K562 (cell line): ENCODE measurements around the gene ALPK1. TPM values are rescaled to one million over a fixed set of nuclear protein-coding genes. Genes with fewer than 3 reads are reported as not detected.

ENCODE experiments used
- ATAC-seq: fragments of 200-7000 bp; cut with Tn5 transposase; 3 replicates; pipeline ENCODE4 v1.9.1; 2020; ENCODE audit warnings: moderate library complexity
- BruUV-seq: library from RNA; stranded (reverse); fragments of 400-500 nt; replicated peaks from 2 replicates; lab custom pipeline; 2021; lab: Mats Ljungman, UMichigan
- CTCF ChIA-PET: fragments of 300-600 bp; formaldehyde crosslinking; extraction: SDS; loops from one replicate; lab custom pipeline; 2021; ENCODE audit warnings: low intra/inter-chr PET ratio; lab: Yijun Ruan, JAX
- POLR2A ChIA-PET: fragments of 300-600, 350-650 bp; sonication (Branson Sonifier 250); formaldehyde crosslinking; extraction: SDS; loops from one replicate; lab custom pipeline; 2021; ENCODE audit warnings: antibody characterized with exemption, inconsistent platforms; lab: Yijun Ruan, JAX
- DNase-seq, 4 experiments: peaks; one replicate each; pipeline versions ENCODE4 v3.0.0 to v3.0.0-alpha.2; 2011 to 2018; ENCODE audit warnings: low spot score in 3 of 4, mixed read lengths in 3 of 4; ENCODE audit errors: extremely low read depth in 1 of 4
- FAIRE-seq: peaks from 2 replicates; lab custom pipeline; 2011; peaks lifted over from hg19 to GRCh38; lab: Jason Lieb, UNC
- H2AFZ ChIP-seq: 2 replicates; pipeline ENCODE4 v1.6.0; 2011; ENCODE audit warnings: low read depth, low read length, control low read depth, inconsistent platforms
- H3K27ac ChIP-seq: fragments of 200-600 bp; 3 replicates; pipeline ENCODE4 v1.8.0; 2011; ENCODE audit warnings: low read depth, mild to moderate bottlenecking, control low read depth, inconsistent platforms, low read length, moderate library complexity, mixed read lengths; ENCODE audit errors: extremely low read depth
- H3K27me3 ChIP-seq, 2 experiments: fragments of 300-600 bp in 1 of 2; 2 replicates in 1 of 2; 3 replicates in 1 of 2; pipeline versions ENCODE4 v1.6.0 to v1.8.0; 2011; ENCODE audit warnings: inconsistent platforms in 2 of 2, low read length in 2 of 2, mild to moderate bottlenecking in 1 of 2, mixed read lengths in 1 of 2, moderate library complexity in 1 of 2; ENCODE audit not compliant: control insufficient read depth in 2 of 2, insufficient read depth in 2 of 2
- H3K36me3 ChIP-seq: fragments of 300-600 bp; 3 replicates; pipeline ENCODE4 v1.8.0; 2011; ENCODE audit warnings: mild to moderate bottlenecking, low read length, inconsistent platforms; ENCODE audit not compliant: control insufficient read depth, insufficient read depth
- H3K4me1 ChIP-seq, 2 experiments: fragments of 200-600 bp in 1 of 2; replicated peaks in 1 of 2; 2 replicates in 1 of 2; 3 replicates in 1 of 2; pipeline versions ENCODE4 v1.5.1 to v1.8.0; 2011; ENCODE audit warnings: inconsistent platforms in 2 of 2, low read length in 2 of 2, mild to moderate bottlenecking in 1 of 2, mixed read lengths in 1 of 2, moderate library complexity in 1 of 2; ENCODE audit not compliant: control insufficient read depth in 2 of 2, insufficient read depth in 2 of 2
- H3K4me2 ChIP-seq: 2 replicates; pipeline ENCODE4 v1.6.1; 2011; ENCODE audit warnings: low read length, control low read depth, inconsistent platforms, mixed read lengths; ENCODE audit not compliant: insufficient read depth
- H3K4me3 ChIP-seq: fragments of 200-600 bp; sonication (generic), shearing (Covaris generic); 2 replicates; pipeline ENCODE4 v1.5.1; 2016; ENCODE audit warnings: control low read depth, inconsistent platforms
- H3K79me2 ChIP-seq: fragments of 200-600 bp; 3 replicates; pipeline ENCODE4 v1.8.0; 2011; ENCODE audit warnings: low read length, inconsistent platforms; ENCODE audit not compliant: control insufficient read depth, insufficient read depth
- H3K9ac ChIP-seq, 2 experiments: 2 replicates each; pipeline versions ENCODE4 v1.6.0 to v1.6.1; 2011; ENCODE audit warnings: low read depth in 2 of 2, low read length in 2 of 2, control low read depth in 1 of 2, inconsistent platforms in 1 of 2, mild to moderate bottlenecking in 1 of 2, mixed read lengths in 1 of 2; ENCODE audit not compliant: insufficient read depth in 1 of 2
- H3K9me1 ChIP-seq: one replicate; pipeline ENCODE4 v1.6.0; 2011; ENCODE audit warnings: inconsistent platforms, mild to moderate bottlenecking, low read length, moderate library complexity; ENCODE audit not compliant: control insufficient read depth, insufficient read depth
- H3K9me3 ChIP-seq: replicated peaks from 2 replicates; pipeline ENCODE4 v1.5.1; 2011; ENCODE audit warnings: low read depth, low read length, inconsistent platforms; ENCODE audit not compliant: control insufficient read depth, insufficient read depth
- H4K20me1 ChIP-seq: replicated peaks from 2 replicates; pipeline ENCODE4 v1.6.1; 2011; ENCODE audit warnings: low read length, inconsistent platforms, mixed read lengths; ENCODE audit not compliant: control insufficient read depth, insufficient read depth
- EWSR1 ChIP-seq: fragments of 450-650 bp; IDR thresholded peaks from 2 replicates; pipeline ENCODE4 v1.6.1; 2018; ENCODE audit warnings: borderline replicate concordance, mild to moderate bottlenecking, low read depth, moderate library complexity; ENCODE audit not compliant: partially characterized antibody
- GABPA ChIP-seq: fragments of 200-800 bp; sonication (Bioruptor generic); conservative IDR thresholded peaks from 2 replicates; pipeline ENCODE4 v1.6.1; 2016; ENCODE audit warnings: low read depth, missing genetic modification characterization, missing compliant biosample characterization
- GATAD2A ChIP-seq: fragments of 450-650 bp; IDR thresholded peaks from 2 replicates; pipeline ENCODE4 v1.6.1; 2017
- HDAC1 ChIP-seq, 2 experiments: fragments of 450-650 bp; IDR thresholded peaks; 2 replicates each; pipeline ENCODE4 v1.6.1; 2016 to 2017; ENCODE audit warnings: inconsistent platforms in 1 of 2, mild to moderate bottlenecking in 1 of 2, moderate library complexity in 1 of 2
- JUNB ChIP-seq: fragments of 450-650 bp; formaldehyde crosslinking; conservative IDR thresholded peaks from 2 replicates; pipeline ENCODE4 v1.4.0; 2020; ENCODE audit warnings: mild to moderate bottlenecking
- MEF2A ChIP-seq: IDR thresholded peaks from 2 replicates; pipeline ENCODE4 v1.6.1; 2011; ENCODE audit warnings: low read depth, mild to moderate bottlenecking, low read length, moderate library complexity; ENCODE audit not compliant: control insufficient read depth
- NCOR1 ChIP-seq: fragments of 450-650 bp; IDR thresholded peaks from 2 replicates; pipeline ENCODE4 v1.6.1; 2016; ENCODE audit warnings: mild to moderate bottlenecking, moderate library complexity
- POLR2H ChIP-seq: IDR thresholded peaks from 2 replicates; pipeline ENCODE4 v1.6.1; 2016; ENCODE audit warnings: missing genetic modification characterization, low read depth, mild to moderate bottlenecking, control low read depth, missing compliant biosample characterization, moderate library complexity
- U2AF1 ChIP-seq: fragments of 200-400 bp; formaldehyde crosslinking; optimal IDR thresholded peaks from 2 replicates; pipeline ENCODE3; 2017; ENCODE audit warnings: mild to moderate bottlenecking, low read depth, low read length, moderate library complexity
- ZKSCAN3 ChIP-seq: fragments of 250-450 bp; sonication (Bioruptor Pico); IDR thresholded peaks from 2 replicates; pipeline ENCODE4 v1.4.0; 2020
- ZKSCAN8 ChIP-seq: fragments of 200-800 bp; sonication (Bioruptor generic); IDR thresholded peaks from 2 replicates; pipeline ENCODE4 v1.6.1; 2016; ENCODE audit warnings: missing genetic modification characterization, missing compliant biosample characterization
- ZNF41 ChIP-seq: fragments of 250-450 bp; sonication (Bioruptor Pico); conservative IDR thresholded peaks from 2 replicates; pipeline ENCODE4 v1.4.0; 2020; ENCODE audit warnings: mild to moderate bottlenecking
- ZNF707 ChIP-seq: fragments of 250-450 bp; sonication (Bioruptor Pico); conservative IDR thresholded peaks from 2 replicates; pipeline ENCODE4 v1.8.0; 2022; ENCODE audit warnings: inconsistent platforms, mild to moderate bottlenecking, moderate library complexity
- ZNF778 ChIP-seq: fragments of 450-650 bp; formaldehyde crosslinking; IDR thresholded peaks from 2 replicates; pipeline ENCODE4 v1.4.0; 2020; ENCODE audit warnings: mild to moderate bottlenecking, moderate library complexity
- ZNF785 ChIP-seq: fragments of 250-450 bp; sonication (Bioruptor Pico); IDR thresholded peaks from 2 replicates; pipeline ENCODE4 v1.4.0; 2020; ENCODE audit warnings: mild to moderate bottlenecking
- ZSCAN32 ChIP-seq: fragments of 450-650 bp; formaldehyde crosslinking; IDR thresholded peaks from 2 replicates; pipeline ENCODE4 v1.4.0; 2020; ENCODE audit warnings: mild to moderate bottlenecking, moderate library complexity
- WGBS: fragments of 100-300 bp; shearing (Covaris generic); methylation state at CpG from one replicate; pipeline ENCODE4 v1.1.6; 2016; ENCODE audit warnings: low coverage, mixed read lengths; ENCODE audit not compliant: insufficient coverage; ENCODE audit errors: missing lambda C conversion rate; 5-methylcytosine and 5-hydroxymethylcytosine counted together
- in situ Hi-C: fragments of 300-500 bp; cut with MboI; formaldehyde crosslinking; loops from 4 replicates; pipeline ENCODE4 v1.15.0; 2018; ENCODE audit warnings: inconsistent platforms, mixed read lengths
- intact Hi-C: fragments of 100-400 bp; cut with micrococcal nuclease; formaldehyde crosslinking; loops from 2 replicates; pipeline ENCODE4 v1.14.2; 2022
- polyA plus RNA-seq, 8 experiments: library from polyadenylated mRNA; depleted of rRNA in 4 of 8; stranded (reverse) in 5 of 8; unstranded in 3 of 8; fragments of >200 nt; fragmentation: Nextera tagmentation in 2 of 8; fragmentation: Illumina TruSeq in 1 of 8; extraction: Ambion mirVana in 2 of 8; extraction: Trizol in 1 of 8; gene quantifications; 2 replicates each; pipeline versions ENCODE4 v1.2.1 to v1.2.3, GENCODE V29; 2011 to 2014; ENCODE audit warnings: inconsistent platforms in 1 of 8, missing spikeins in 1 of 8
- total RNA-seq, 7 experiments: library from RNA; depleted of rRNA in 6 of 7; stranded (reverse); fragments of >200 nt in 6 of 7; fragmentation: Illumina TruSeq in 2 of 7; extraction: Trizol in 2 of 7; gene quantifications; 2 replicates each; pipeline versions ENCODE4 v1.2.1 to v1.2.3, GENCODE V29; 2011 to 2021; ENCODE audit warnings: low replicate concordance in 1 of 7
- TF ChIP-seq, protein P1 (sequence below), 2 experiments: fragments of 450-650 bp in 1 of 2; IDR thresholded peaks; 2 replicates each; pipeline ENCODE4 v1.6.1; 2011 to 2017; ENCODE audit warnings: low read depth in 2 of 2, antibody characterized with exemption in 1 of 2, borderline replicate concordance in 1 of 2, low read length in 1 of 2, mild to moderate bottlenecking in 1 of 2, mixed read lengths in 1 of 2; ENCODE audit not compliant: control insufficient read depth in 1 of 2
- TF ChIP-seq, protein P2 (sequence below), 2 experiments: IDR thresholded peaks; 2 replicates each; pipeline ENCODE4 v1.6.1; 2011; ENCODE audit warnings: borderline replicate concordance in 1 of 2, control low read depth in 1 of 2, low read depth in 1 of 2, low read length in 1 of 2, mild to moderate bottlenecking in 1 of 2, mixed read lengths in 1 of 2, moderate library complexity in 1 of 2; ENCODE audit not compliant: insufficient read depth in 1 of 2, insufficient read length in 1 of 2, poor library complexity in 1 of 2, severe bottlenecking in 1 of 2; ENCODE audit errors: extremely low read depth in 1 of 2
- TF ChIP-seq, protein P3 (sequence below): conservative IDR thresholded peaks from 2 replicates; pipeline ENCODE4 v1.6.1; 2011; ENCODE audit warnings: low read depth, mild to moderate bottlenecking, low read length; ENCODE audit not compliant: control insufficient read depth

The ALPK1 gene
- total and polyA plus RNA-seq, 9 of the 15 experiments (the other 6 are each of a cell fraction or from before 2014, with no cell fraction given): 2.3 to 6.9 (median 4.6) TPM

DNA sequence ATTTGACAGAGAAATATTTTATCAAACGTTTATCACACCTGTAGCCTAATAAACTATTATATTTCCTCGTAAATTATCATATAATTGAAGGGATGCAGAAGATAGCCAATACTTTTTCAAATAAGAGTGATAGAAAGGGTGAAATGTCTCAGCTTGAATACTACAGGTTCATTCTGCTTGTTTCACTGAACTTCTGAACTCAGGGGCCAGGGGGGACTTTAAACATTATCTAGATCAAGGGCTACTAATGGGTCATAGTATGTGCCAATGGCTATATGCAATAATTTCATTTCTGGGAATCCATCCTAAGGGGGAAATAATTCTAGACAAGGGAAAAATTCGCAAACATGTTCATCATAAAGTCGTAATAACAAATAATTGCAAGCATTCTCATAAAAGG lies 2.6 kb downstream of the ALPK1 start:
- FAIRE-seq: no peak
- WGBS: 9% methylated on average over 4 of the region's 4 CpGs
- TF ChIP-seq HDAC1 (IDR thresholded peaks at IDR 0.05) (no peak), ZKSCAN3 (CRISPR knock-in tag) (no peak), EWSR1 (no peak), ZNF778 (CRISPR knock-in tag) (no peak), GABPA (tag) (no peak), ZNF707 (no peak), JUNB (CRISPR knock-in tag) (no peak), ZSCAN32 (CRISPR knock-in tag) (no peak), ZKSCAN8 (CRISPR knock-in tag) (no peak), NCOR1 (no peak), U2AF1 (no peak), GATAD2A (no peak), MEF2A (no peak), ZNF785 (CRISPR knock-in tag) (no peak), POLR2H (no peak), ZNF41 (no peak)
- TF ChIP-seq, protein P1, sequence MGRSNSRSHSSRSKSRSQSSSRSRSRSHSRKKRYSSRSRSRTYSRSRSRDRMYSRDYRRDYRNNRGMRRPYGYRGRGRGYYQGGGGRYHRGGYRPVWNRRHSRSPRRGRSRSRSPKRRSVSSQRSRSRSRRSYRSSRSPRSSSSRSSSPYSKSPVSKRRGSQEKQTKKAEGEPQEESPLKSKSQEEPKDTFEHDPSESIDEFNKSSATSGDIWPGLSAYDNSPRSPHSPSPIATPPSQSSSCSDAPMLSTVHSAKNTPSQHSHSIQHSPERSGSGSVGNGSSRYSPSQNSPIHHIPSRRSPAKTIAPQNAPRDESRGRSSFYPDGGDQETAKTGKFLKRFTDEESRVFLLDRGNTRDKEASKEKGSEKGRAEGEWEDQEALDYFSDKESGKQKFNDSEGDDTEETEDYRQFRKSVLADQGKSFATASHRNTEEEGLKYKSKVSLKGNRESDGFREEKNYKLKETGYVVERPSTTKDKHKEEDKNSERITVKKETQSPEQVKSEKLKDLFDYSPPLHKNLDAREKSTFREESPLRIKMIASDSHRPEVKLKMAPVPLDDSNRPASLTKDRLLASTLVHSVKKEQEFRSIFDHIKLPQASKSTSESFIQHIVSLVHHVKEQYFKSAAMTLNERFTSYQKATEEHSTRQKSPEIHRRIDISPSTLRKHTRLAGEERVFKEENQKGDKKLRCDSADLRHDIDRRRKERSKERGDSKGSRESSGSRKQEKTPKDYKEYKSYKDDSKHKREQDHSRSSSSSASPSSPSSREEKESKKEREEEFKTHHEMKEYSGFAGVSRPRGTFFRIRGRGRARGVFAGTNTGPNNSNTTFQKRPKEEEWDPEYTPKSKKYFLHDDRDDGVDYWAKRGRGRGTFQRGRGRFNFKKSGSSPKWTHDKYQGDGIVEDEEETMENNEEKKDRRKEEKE (IDR thresholded peaks at IDR 0.05; ENCODE audit: borderline replicate concordance in 1 of 2, control insufficient read depth in 1 of 2, low read depth in 2 of 2, low read length in 1 of 2): no peak
- TF ChIP-seq, protein P2, sequence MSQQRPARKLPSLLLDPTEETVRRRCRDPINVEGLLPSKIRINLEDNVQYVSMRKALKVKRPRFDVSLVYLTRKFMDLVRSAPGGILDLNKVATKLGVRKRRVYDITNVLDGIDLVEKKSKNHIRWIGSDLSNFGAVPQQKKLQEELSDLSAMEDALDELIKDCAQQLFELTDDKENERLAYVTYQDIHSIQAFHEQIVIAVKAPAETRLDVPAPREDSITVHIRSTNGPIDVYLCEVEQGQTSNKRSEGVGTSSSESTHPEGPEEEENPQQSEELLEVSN (IDR thresholded peaks at IDR 0.05; ENCODE audit: borderline replicate concordance in 1 of 2, extremely low read depth in 1 of 2, insufficient read depth in 1 of 2, insufficient read length in 1 of 2, low read depth in 1 of 2, low read length in 1 of 2, poor library complexity in 1 of 2, severe bottlenecking in 1 of 2): no peak
- TF ChIP-seq, protein P3, sequence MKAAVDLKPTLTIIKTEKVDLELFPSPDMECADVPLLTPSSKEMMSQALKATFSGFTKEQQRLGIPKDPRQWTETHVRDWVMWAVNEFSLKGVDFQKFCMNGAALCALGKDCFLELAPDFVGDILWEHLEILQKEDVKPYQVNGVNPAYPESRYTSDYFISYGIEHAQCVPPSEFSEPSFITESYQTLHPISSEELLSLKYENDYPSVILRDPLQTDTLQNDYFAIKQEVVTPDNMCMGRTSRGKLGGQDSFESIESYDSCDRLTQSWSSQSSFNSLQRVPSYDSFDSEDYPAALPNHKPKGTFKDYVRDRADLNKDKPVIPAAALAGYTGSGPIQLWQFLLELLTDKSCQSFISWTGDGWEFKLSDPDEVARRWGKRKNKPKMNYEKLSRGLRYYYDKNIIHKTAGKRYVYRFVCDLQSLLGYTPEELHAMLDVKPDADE: no peak

More for the DNA sequence above, 2.6 kb downstream of the ALPK1 start:
- Histone ChIP-seq H3K79me2 (no peaks in the 10 kb centered on the region), H3K4me3 (no peak overlapping the region), H3K4me1 (peaks cover 0 to 2% of the 10 kb centered on the region in 2 experiments; a peak in 1 of 5 replicates), H3K9me1 (no peaks in the 10 kb centered on the region), H3K9me3 (no peaks in the 10 kb centered on the region), H2AFZ (no peak overlapping the region), H3K36me3 (no peaks in the 10 kb centered on the region), H3K4me2 (no peak overlapping the region), H3K27ac (no peak overlapping the region), H3K9ac (no peak overlapping the region), H4K20me1 (no peaks in the 10 kb centered on the region), H3K27me3 (no peaks in the 10 kb centered on the region)
- intact Hi-C loops (no loop called here), in situ Hi-C loops (no loop called here)
- ATAC-seq (no peak), DNase-seq (no peak)
- BruUV-seq: no TSS peak
- ChIA-PET CTCF (no interaction called here), POLR2A (no interaction called here)
